Skin epidermis (tissue), 12 donors: Measurements from ENCODE around the gene ZSWIM2.
"Not testable (repeated sequence)": the region's sequence is repeated elsewhere in the genome, so short reads cannot be mapped to it uniquely, and the experiment has no call there.

Source experiments
- H3K27ac ChIP-seq, 21 experiments: fragments of 200-600 bp; sonication (generic) in 11 of 21; one replicate each; pipeline ENCODE4 v1.5.0; 2020; ENCODE audit warnings: mild to moderate bottlenecking in 3 of 21, inconsistent platforms in 2 of 21, moderate library complexity in 2 of 21
- H3K4me3 ChIP-seq, 7 experiments: fragments of 200-600 bp; sonication (generic) in 2 of 7; one replicate each; pipeline ENCODE4 v1.5.0; 2020; ENCODE audit warnings: inconsistent platforms in 2 of 7, mild to moderate bottlenecking in 2 of 7, moderate library complexity in 1 of 7

The ZSWIM2 gene

GRCh38 chr2:186852508-186852907 lies 3.5 kb upstream of the ZSWIM2 start:
- no peak overlapping the region for H3K27ac ChIP-seq
- no peak overlapping the region for H3K4me3 ChIP-seq

- no peak overlapping the region for H3K4me3 ChIP-seq
- no peak overlapping the region for H3K27ac ChIP-seq
These were observed 6.6 kb downstream of the ZSWIM2 start for GRCh38 chr2:186842373-186842772.

- H3K4me3 ChIP-seq: no peak overlapping the region
- H3K27ac ChIP-seq: no peak overlapping the region
These were observed 7.0 kb downstream of the ZSWIM2 start for GRCh38 chr2:186841940-186842339.

- no peak overlapping the region for H3K4me3 ChIP-seq
- no peak overlapping the region for H3K27ac ChIP-seq
These were observed 13.3 kb downstream of the ZSWIM2 start for GRCh38 chr2:186835628-186836027.

GRCh38 chr2:186827862-186828492 lies 21.0 kb downstream of the ZSWIM2 start:
- H3K27ac ChIP-seq: no peak overlapping the region
- H3K4me3 ChIP-seq: no peak overlapping the region

GRCh38 chr2:186827411-186827810 lies 21.6 kb downstream of the ZSWIM2 start:
- no peak overlapping the region for H3K27ac ChIP-seq
- H3K4me3 ChIP-seq: no peak overlapping the region

GRCh38 chr2:186822323-186822722 lies 26.6 kb downstream of the ZSWIM2 start:
- Histone ChIP-seq H3K27ac (no peak overlapping the region), H3K4me3 (no peak overlapping the region)

- Histone ChIP-seq H3K4me3 (no peak overlapping the region), H3K27ac (no peak overlapping the region)
These were observed 28.7 kb downstream of the ZSWIM2 start for GRCh38 chr2:186820303-186820702.

GRCh38 chr2:186811760-186812159 lies 37.2 kb downstream of the ZSWIM2 start:
- H3K4me3 ChIP-seq, H3K27ac ChIP-seq: not testable (repeated sequence)

- Histone ChIP-seq H3K4me3 (no peak overlapping the region), H3K27ac (no peak overlapping the region)
These were observed 42.4 kb downstream of the ZSWIM2 start for GRCh38 chr2:186806591-186806990.

- H3K4me3 ChIP-seq, H3K27ac ChIP-seq: not testable (repeated sequence)
These were observed 50.4 kb downstream of the ZSWIM2 start for GRCh38 chr2:186798604-186799003.

GRCh38 chr2:186784930-186785329 lies 64.0 kb downstream of the ZSWIM2 start:
- Histone ChIP-seq H3K4me3 (no peak overlapping the region), H3K27ac (no peak overlapping the region)

- no peak overlapping the region for H3K4me3 ChIP-seq
These were observed 65.7 kb downstream of the ZSWIM2 start for GRCh38 chr2:186783254-186783653.

GRCh38 chr2:186780701-186781316 lies 68.2 kb downstream of the ZSWIM2 start:
- Histone ChIP-seq H3K27ac (no peak overlapping the region), H3K4me3 (no peak overlapping the region)

More at GRCh38 chr2:186783254-186783653, 65.7 kb downstream of the ZSWIM2 start:
- no peak overlapping the region for H3K27ac ChIP-seq
